ENCODE measurements around the gene PLAGL1.
"Not testable (repeated sequence)": the region's sequence is repeated elsewhere in the genome, so short reads cannot be mapped to it uniquely, and the experiment has no call there.

Gene PLAGL1

GRCh38 chr6:143928853-143929252, 79.2 kb downstream of the PLAGL1 start:
- Histone ChIP-seq H3K9me2 (ENCODE audit: low read depth, low read length) (no peaks in the 10 kb centered on the region), H3K4me2 (ENCODE audit: low read length) (no peak overlapping the region), H3K79me2 (ENCODE audit: insufficient read depth, low read length) (no peaks in the 10 kb centered on the region)

DNA sequence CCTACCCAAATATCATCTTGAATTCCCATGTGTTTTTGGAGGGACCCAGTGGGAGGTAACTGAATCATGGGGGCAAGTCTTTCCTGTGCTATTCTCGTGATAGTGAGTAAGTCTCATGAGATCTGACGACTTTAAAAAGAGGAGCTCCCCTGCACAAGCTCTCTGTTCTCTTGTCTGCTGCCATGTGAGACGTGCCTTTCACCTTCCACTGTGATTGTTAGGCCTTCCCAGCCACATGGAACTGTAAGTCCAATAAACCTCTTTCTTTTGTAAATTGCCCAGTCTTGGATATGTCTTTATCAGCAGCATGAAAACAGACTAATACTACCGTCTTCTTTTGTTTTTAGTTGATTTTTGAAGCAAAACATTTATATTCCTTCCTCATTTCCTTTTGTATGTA, 91.0 kb downstream of the PLAGL1 start:
- not testable (repeated sequence) for H3K9me3 ChIP-seq (ENCODE audit: low read length); H4K20me1 ChIP-seq (ENCODE audit: insufficient read depth, low read length); H3F3A ChIP-seq (ENCODE audit: insufficient read depth, low read length); H3K27me3 ChIP-seq (ENCODE audit: insufficient read depth, low read length); H3K36me3 ChIP-seq (ENCODE audit: insufficient read depth, low read length); H3K79me2 ChIP-seq (ENCODE audit: insufficient read depth, low read length); H3K4me1 ChIP-seq (ENCODE audit: insufficient read depth, low read length, severe bottlenecking); H3K4me3 ChIP-seq (ENCODE audit: low read depth, low read length, poor library complexity, severe bottlenecking); H3K27ac ChIP-seq (ENCODE audit: low read depth, low read length, poor library complexity, severe bottlenecking); H3K9ac ChIP-seq (ENCODE audit: low read length); H3K9me2 ChIP-seq (ENCODE audit: low read depth, low read length); H3K4me2 ChIP-seq (ENCODE audit: low read length); H2AFZ ChIP-seq (ENCODE audit: low read length)

More at GRCh38 chr6:143928853-143929252, 79.2 kb downstream of the PLAGL1 start:
- H3K27ac ChIP-seq (ENCODE audit: low read depth, low read length, poor library complexity, severe bottlenecking): no peak overlapping the region
- H3K9ac ChIP-seq (ENCODE audit: low read length): no peak overlapping the region
- TF ChIP-seq CTCF (IDR thresholded peaks at IDR 0.05; ENCODE audit: low read length) (no peak), EZH2 (IDR thresholded peaks at IDR 0.05; ENCODE audit: borderline replicate concordance, low read length) (no peak)
- H3K27me3 ChIP-seq (ENCODE audit: insufficient read depth, low read length): no peaks in the 10 kb centered on the region
- no peaks in the 10 kb centered on the region for H3K36me3 ChIP-seq (ENCODE audit: insufficient read depth, low read length)
- no peak overlapping the region for H3K4me3 ChIP-seq (ENCODE audit: low read depth, low read length, poor library complexity, severe bottlenecking)
- no peaks in the 10 kb centered on the region for H4K20me1 ChIP-seq (ENCODE audit: insufficient read depth, low read length)
- H3F3A ChIP-seq (ENCODE audit: insufficient read depth, low read length): no peaks in the 10 kb centered on the region
- H3K9me3 ChIP-seq (ENCODE audit: low read length): no peaks in the 10 kb centered on the region
- no peaks in the 10 kb centered on the region for H3K4me1 ChIP-seq (ENCODE audit: insufficient read depth, low read length, severe bottlenecking)
- H2AFZ ChIP-seq (ENCODE audit: low read length): no peak overlapping the region

DNA sequence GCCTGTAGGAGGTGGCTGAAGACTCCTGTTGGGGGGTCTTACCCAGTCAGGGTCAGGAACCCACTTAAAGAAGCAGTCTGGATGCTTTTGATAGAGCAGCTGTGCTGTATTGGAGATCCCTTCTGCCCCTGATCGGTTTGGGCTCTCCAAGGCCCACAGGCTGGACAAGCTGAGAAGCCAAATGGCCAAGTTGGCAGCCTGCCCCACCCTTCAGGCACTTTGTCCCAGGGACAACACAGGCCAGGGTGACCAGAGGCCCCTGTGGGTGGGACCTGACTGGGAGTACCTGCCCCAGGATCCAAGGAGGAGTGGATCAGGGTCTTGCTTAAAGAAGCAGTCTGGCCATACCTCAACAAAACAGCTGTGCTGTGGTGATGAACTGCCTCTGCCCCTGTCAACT, 95.4 kb downstream of the PLAGL1 start:
- Histone ChIP-seq H3K4me3 (ENCODE audit: low read depth, low read length, poor library complexity, severe bottlenecking) (no peak overlapping the region), H3K4me1 (ENCODE audit: insufficient read depth, low read length, severe bottlenecking) (no peaks in the 10 kb centered on the region), H3K79me2 (ENCODE audit: insufficient read depth, low read length) (no peaks in the 10 kb centered on the region), H2AFZ (ENCODE audit: low read length) (no peak overlapping the region), H3K36me3 (ENCODE audit: insufficient read depth, low read length) (no peaks in the 10 kb centered on the region), H3K9me3 (ENCODE audit: low read length) (no peaks in the 10 kb centered on the region), H3F3A (ENCODE audit: insufficient read depth, low read length) (no peaks in the 10 kb centered on the region), H3K27me3 (ENCODE audit: insufficient read depth, low read length) (no peaks in the 10 kb centered on the region), H4K20me1 (ENCODE audit: insufficient read depth, low read length) (no peaks in the 10 kb centered on the region), H3K9ac (ENCODE audit: low read length) (no peak overlapping the region), H3K9me2 (ENCODE audit: low read depth, low read length) (no peaks in the 10 kb centered on the region), H3K4me2 (ENCODE audit: low read length) (no peak overlapping the region), H3K27ac (ENCODE audit: low read depth, low read length, poor library complexity, severe bottlenecking) (no peak overlapping the region)
- TF ChIP-seq EZH2 (IDR thresholded peaks at IDR 0.05; ENCODE audit: borderline replicate concordance, low read length) (no peak), CTCF (IDR thresholded peaks at IDR 0.05; ENCODE audit: low read length) (no peak)

DNA sequence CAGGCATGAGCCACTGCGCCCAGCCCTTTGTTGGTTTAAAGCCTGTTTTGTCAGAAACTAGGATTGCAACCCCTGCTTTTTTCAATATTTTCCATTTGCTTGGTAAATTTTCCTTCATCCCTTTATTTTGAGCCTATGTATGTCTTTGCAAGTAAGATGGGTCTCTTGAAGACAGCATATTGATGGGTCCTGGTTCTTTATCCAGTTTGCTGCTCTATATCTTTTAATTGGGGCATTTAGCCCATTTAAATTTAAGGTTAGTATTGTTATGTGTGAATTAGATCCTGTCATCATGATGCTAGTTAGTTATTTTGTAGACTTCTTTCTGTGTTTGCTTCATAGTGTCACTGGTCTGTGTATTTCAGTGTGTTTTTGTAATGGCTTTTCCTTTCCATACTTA, 97.0 kb downstream of the PLAGL1 start:
- Histone ChIP-seq H2AFZ (ENCODE audit: low read length) (no peak overlapping the region), H3F3A (ENCODE audit: insufficient read depth, low read length) (no peaks in the 10 kb centered on the region), H3K27ac (ENCODE audit: low read depth, low read length, poor library complexity, severe bottlenecking) (no peak overlapping the region), H3K79me2 (ENCODE audit: insufficient read depth, low read length) (no peaks in the 10 kb centered on the region), H3K27me3 (ENCODE audit: insufficient read depth, low read length) (no peaks in the 10 kb centered on the region), H3K9me3 (ENCODE audit: low read length) (no peaks in the 10 kb centered on the region), H3K4me3 (ENCODE audit: low read depth, low read length, poor library complexity, severe bottlenecking) (no peak overlapping the region), H3K9me2 (ENCODE audit: low read depth, low read length) (no peaks in the 10 kb centered on the region), H3K4me2 (ENCODE audit: low read length) (no peak overlapping the region), H3K36me3 (ENCODE audit: insufficient read depth, low read length) (no peaks in the 10 kb centered on the region), H4K20me1 (ENCODE audit: insufficient read depth, low read length) (no peaks in the 10 kb centered on the region), H3K9ac (ENCODE audit: low read length) (no peak overlapping the region), H3K4me1 (ENCODE audit: insufficient read depth, low read length, severe bottlenecking) (no peaks in the 10 kb centered on the region)
- TF ChIP-seq CTCF (IDR thresholded peaks at IDR 0.05; ENCODE audit: low read length): no peak
